GM21360 (cell line): ENCODE measurements around the gene PLA2G6.
"Not testable (repeated sequence)": the region's sequence is repeated elsewhere in the genome, so short reads cannot be mapped to it uniquely, and the experiment has no call there.

Experiments used
- ATAC-seq: cut with Tn5 transposase; IDR thresholded peaks from one replicate; pipeline ENCODE4 v1.9.1; 2021; ENCODE audit warnings: mild to moderate bottlenecking, moderate library complexity; ENCODE audit not compliant: unreplicated experiment

The PLA2G6 gene

DNA sequence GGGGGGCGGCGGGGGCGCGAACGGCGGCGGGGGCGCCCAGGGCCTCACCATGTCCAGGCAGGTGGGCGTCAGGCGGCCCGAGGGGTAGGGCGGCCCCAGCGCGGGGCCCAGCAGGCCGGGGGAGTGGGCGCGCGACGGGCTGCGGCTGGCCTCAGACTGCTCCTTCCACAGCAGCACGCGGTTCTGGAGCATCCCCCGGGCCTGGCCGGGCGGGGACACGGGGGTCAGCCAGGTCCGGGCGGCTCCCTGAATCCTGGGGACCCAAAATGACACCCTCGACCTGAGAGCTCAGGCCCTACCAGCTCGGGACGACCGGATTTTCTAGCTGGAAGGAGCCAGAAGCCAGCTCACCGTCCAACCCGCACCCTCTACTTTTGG lies 92.2 kb downstream of the PLA2G6 start:
- no peak for ATAC-seq

DNA sequence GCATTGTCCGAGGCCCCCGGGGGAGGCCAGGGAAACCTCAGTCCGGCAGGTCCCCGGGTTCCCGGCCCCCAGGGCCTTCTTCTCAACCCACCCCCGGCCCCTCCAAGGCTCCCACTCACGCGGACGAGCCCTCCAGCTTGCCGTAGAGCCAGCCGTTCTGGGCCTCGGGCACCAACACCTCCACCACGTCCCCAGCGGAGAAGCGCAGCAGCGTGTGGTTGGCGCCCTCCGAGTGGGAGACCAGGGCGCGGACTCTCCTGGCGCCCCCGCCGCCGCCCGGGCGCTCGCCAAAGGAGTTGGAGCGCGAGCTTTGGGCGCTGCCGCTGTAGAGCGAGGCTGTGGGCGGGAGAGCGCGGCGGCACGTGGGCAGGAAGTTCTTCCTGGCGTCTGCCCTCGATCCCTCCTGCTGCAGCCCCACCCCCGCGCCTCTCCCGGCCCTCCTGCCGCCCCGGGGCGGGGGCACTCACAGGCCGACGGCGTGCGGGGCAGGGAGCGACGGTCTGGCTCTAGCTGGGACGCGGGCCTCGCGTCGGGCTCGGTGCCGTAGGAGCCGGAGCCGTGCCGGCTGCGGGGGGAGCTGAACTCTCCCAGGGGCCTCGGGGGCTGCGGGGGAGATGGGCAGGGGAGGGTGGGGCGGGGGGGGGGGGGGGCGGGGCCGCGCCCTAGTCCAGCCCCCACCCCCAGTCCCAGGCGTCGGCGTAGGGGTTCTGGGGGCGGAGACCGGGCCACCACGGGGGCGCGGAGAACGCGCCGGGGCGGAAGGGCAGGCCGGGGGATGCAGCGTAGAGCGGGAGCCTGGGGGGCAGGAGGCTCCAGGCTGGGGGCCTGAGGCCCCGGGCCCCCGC lies 92.8 kb downstream of the PLA2G6 start:
- no peak for ATAC-seq

DNA sequence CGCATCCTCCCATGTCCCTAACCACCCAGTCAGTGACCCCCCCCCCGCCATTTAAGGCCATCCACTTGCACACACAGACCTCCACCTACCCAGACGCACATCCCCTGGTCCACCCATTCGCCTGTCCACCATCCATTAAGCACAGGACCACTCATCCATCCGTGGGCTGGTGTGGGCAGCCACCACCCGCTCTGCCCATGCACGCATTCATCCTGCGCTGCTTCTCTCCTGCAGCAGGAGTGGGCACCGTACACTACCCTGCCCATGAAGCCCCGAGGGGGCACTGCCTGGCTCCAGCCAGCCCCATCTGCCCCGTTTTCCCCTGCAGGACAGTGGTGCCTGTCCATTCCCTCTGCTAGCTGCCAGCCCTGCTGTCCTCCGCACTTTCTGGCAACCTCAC lies 93.8 kb downstream of the PLA2G6 start:
- ATAC-seq, result no peak

DNA sequence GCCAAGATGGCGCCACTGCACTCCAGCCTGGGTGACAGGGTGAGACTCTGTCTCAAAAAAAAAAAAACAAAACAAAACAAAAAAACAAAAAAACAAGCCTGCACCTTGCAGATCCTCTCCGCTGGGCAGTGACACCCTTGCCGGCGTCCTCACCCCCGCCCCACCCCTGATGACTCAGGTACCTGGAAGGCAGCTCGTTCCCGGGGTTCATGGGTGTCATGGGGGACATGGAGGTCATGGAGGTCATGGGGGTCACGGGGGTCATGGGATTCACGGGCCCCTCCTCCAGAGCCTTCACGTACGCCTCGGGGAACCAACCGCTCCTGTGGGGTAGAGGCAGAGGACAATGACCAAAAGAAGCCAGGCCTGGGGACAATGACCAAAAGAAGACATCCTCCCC lies 94.7 kb downstream of the PLA2G6 start:
- ATAC-seq, result no peak

DNA sequence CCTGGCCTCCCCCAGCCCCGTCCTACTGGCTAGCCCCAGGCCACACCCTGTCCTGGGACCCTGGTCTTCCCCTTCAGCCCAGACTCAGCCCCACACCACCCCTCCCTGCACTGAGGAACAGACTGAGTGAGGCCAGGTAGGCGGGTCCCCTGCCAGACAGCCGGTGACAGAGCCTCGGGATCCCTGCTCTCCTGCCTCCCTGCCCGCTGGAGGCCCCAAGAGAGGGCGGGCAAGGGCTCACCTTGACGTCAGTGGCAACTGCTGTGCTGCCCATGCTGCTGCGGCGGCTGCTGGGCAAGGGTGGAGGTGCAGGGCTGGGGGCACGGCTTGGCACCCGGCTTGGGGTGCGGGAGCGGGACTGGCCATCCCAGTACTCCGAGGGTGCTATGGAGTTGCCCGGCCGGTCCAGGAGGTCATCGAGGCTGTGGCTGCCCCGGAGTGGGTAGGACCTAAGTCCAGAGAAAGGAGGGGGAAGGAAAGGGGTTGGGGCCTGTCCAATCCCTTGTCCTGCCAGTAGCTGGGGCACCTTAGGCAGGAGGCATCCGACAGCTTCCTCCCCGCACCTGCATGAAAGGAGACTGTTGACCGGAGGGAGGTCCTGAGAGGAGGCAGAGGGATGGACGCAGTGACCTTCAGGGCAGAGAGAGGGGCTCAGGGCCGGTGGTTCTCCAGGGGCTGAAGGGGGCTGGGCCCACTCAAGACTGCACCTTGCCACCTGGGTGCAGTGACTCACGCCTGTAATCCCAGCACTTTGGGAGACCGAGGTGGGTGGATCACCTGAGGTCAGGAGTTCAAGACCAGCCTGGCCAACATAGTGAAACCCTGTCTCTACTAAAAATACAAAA lies 95.4 kb downstream of the PLA2G6 start:
- no peak for ATAC-seq

DNA sequence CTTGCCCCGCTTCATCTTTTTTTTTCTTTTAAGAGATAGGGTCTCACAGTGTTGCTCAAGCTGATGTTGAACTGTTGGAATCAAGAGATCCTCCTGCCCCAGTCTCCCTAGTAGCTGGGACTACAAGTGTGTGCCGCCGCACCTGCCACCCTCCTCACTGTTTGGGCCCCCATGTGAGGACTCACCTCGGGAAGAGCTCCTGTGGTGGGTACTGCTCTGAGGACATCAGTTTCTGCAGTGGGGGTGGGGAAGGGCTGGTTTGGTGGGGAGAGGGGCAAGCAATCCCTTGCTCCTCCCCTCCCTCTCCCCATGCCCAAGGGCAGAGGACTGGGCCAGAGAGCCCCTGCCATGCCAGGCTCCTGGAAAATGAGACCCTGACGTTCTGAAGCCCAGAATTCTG lies 96.1 kb downstream of the PLA2G6 start:
- ATAC-seq, result no peak

DNA sequence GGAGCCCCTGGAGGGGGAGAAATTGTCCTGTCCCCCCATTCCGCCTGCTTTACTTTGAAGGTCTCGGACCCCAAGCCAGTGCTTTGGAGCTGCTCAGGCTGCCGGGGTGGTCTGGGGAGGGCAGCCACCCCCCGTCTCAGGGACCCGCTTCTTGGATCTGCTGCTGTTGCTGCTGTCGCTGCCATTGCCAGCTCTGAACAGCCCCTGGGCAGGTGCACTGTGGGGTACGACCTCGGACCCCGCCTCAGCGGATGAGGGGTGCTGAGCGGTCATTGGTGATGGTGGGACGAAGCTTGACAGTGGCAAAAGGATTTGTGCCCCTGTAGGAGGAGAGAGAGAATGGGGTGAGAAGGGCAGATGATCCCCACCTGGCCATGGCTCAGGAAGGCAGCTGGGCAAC lies 96.6 kb downstream of the PLA2G6 start:
- no peak for ATAC-seq

DNA sequence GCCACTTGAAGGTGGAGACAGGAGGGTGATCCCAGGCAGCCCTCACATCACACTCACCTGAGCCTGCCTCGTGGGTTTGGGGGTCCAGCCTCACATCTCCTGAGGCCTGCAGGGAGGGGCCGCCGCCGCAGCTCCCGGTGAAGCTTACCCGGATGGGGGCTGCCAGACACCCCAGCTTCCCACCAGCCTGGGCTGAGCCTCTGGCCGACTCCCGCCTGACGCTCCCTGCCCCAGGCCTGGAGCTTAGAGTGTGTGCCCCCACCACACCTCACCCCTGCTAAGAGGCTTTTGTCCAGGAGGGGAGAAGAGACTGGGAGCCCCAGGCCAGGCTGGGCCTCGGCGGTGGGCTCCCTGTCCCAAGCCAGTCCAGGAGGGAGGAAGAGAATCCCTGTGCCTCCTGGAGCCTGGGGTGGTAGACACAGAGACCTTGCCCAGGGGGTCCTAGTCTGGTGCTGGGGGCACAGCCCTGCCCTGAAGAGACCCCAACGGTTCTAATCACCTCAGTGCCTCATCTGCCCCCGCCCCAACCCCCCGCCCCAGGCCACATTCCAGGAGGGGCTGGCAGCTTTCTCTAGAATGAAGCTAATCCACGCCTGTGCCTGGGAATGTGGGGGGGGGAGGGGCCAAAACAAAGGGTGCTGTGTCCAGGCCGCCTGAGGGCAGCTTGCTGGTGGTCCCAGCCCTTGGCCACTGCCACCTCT lies 97.5 kb downstream of the PLA2G6 start, which contains the start of gene SLC16A8:
SLC16A8 (minus strand) TSS at position 254 of the 701 bp plus-strand sequence. CDS start 1,311 bp downstream, outside the sequence.
- no peak for ATAC-seq

DNA sequence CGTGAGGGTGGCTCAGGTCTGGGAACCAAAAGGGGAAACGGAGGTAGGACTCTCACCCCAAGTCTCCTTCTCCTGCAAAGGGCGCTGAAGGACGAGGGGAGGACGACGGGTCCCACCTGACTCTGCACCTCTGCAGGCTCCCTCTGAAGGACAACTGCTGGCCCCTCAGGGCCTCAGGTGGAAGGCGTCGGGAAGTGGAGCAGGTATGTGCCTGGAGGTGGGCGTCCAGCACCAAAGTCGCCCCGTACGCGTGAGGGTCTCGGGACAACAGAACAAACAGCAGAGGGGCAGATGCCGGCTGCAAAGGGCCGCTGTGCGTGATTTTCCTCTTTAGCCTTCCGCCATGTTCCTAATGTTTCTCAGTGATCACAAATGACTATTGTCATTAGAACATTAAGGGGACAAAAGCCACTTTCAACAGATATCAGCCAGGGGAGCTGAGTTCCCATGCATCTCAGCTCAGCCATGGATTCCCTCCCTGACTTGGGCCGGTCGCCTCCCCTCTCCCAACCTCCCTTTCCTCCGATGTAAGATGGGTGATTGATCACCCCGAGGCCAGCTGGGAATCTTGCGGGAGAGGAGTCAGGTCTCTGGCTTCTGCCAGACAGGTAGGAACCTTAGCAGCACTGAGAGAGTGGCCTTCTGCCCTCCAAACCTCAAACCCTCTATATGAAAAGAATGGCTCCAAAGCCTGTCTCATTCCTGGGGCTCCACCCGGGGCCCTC lies 98.5 kb downstream of the PLA2G6 start:
- no peak for ATAC-seq

DNA sequence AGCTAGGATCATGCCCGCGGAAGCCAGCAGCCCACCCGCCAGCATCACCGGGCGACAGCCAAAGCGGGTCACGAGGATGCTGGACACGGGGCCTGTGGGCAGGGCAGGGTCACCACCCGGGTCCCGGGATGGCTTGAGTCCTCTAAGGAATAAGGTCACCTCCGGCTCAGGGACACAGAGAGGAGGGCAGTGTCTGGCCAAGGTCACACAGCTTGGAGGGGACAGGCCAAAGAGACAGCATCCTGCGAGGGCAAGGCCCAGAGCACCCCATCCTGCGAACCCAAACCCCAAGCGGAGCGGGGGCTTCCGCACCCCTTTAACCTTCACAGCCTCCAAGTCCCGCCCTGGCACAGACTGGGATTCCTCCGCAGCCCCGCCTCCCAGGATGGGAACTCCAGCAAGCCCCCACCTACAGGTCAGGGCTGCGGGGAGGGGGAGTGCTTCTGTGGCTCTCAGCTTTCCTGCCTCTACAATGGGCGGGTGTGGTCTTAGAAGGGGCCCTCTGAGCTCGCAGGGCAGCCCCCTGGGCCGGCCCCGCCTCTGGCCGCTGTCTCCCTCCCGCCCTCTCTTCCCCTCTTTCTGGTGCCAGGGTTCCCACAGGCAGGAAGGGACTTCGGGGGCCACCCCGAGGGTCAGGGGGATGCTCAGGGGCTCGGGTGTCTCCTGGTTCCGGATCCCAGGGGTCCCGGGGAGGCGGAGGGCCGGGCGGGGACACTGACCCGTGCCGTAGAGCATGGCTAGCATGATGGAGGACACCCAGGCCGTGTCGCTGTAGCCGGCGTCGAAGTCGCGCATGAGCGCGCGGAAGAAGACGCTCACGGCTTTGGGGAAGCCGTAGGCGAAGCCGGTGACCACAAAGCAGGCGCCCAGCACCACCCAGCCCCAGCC lies 99.4 kb downstream of the PLA2G6 start:
- no peak for ATAC-seq

DNA sequence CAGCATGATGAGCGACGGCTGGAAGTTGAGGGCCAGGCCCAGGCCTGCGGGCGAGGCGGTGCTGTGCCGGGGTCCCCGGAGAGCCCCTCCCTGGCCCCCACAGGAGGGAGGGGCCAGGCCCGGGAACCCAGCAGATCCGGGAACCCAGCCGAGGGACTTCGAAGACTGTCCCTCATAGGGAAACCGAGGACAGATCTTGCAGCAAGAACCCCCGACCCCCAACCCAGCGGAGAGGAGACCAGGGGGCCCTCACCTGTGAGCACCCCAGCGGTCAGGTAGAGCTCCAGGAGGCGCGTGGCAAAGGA lies 100.0 kb downstream of the PLA2G6 start:
- ATAC-seq, result no peak

DNA sequence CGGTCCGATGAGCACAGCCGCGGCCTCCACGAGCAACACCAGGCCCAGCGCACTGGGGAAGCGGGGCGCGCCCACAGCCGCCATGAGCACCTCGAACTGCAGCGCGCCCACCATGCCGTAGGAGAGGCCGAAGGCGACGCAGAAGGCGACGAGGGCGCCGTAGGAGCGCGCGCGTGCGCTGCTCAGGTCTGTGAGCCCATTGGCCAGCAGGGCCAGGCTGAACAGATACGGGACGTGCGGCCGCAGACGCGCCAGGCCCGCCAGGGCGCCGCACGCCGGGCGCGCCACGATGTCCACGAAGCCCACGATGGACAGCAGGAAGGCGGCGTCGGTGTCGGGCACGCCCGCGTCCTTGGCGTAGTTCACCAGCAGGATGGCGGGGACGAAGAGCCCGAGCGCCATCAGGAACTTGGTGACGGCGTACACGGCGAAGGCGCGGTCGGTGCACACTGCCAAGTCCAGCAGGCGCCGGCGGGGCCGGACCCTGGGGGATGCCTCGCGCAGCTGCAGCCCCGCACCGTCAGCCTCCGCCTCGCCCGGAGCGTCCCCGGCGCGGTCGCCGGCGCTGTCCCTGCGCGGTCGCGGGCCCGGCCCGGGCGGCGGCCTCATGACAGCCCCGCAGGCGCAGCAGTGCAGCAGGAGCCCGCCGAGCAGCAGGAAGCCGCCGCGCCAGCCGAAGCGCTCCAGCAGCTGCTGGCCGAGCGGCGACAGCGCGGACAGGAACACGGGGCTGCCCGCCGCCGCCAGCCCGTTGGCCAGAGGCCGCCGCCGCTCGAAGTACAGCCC lies 100.6 kb downstream of the PLA2G6 start:
- ATAC-seq, result no peak

DNA sequence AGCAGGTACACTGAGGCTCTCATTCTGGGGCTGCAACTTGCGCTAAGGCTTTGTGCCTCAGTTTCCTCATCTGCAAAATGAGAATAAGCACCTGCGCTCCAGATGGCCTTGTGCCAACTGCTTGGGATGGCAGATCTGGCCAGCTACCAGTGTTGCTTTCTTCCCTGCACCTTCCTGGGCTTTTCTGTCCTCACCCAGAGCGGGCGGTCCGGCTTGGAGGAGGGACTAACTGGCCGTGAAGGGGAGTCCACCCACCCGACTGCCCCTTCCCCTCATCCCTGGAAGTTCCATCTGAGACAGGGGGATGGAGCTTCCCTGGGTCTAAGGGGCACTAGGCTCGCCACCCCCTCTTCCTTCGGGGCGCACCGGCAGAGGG lies 101.2 kb downstream of the PLA2G6 start:
- ATAC-seq, result no peak

DNA sequence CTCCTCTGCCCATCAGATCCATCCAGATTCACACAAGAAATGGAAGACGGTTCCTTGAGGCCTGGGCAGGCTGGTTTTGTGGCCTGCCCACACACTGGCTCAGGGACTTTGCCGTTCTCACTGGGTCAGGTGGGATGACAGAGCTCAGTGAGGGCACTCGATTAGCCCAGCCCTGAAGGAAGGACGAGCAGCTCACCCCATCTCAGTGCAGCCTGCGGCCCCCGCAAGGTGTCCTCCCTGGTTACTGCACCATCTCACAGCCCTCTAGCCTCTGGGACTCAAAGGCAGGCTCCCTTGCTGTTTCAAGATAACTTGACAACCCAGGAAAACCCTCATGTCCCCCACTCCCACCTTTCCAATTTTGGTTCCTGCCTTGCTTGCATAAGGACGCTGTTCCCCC lies 101.8 kb downstream of the PLA2G6 start:
- no peak for ATAC-seq

DNA sequence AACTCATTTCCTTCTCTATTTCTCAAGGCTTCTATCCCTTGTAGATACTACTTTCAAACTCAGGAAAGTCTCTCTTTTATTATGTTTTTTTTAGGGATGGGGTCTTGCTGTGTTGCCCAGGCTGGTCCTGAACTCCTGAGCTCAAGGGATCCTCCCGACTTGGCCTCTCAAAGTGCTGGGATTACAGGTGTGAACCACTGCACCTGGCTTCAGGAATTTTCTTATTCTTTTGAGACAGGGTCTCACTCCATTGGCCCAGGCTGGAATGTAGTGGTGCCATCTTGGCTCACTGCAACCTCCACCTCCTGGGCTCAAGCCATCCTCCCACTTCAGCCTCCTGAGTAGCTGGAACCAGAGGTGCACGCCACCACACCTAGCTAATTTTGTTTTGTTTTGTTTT lies 102.4 kb downstream of the PLA2G6 start:
- not testable (repeated sequence) for ATAC-seq

DNA sequence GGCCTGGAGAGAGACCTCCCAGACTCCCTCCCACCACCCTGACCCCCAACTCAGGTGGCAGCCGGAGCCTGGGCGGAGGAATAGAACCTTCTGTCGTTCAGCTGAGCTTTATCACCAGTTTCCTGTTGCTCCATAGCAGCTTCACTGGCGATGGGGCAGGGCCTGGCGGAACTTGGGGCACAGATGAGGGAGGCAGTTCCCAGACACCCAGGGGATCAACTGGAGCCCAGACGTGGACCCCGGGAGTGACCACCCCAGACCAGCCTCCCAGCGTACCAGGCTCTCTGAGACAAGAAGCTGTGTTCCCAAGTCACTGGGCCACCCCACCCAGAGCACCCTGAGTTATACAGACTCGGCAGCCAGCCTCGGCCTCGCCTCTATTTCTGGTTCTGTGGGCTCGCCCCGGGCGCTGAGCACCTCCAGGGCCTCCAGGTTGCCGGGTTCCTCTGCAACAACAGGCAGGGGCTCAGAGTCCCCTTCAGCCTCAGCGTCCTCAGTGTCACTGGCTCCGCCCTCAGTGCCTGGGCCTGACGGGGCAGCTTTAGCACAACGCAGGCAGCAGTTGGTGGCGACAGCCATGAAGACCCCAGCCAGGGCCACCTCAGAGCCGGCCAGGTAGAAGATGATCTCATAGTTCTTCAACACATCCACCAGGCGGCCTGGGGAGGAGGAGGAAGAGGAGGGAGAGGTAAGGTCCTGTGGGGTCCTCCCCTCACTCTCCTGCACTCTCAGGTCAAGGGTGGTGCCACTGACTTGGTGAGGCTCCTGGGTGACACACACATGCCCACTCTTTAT lies 103.4 kb downstream of the PLA2G6 start:
- ATAC-seq, result no peak

DNA sequence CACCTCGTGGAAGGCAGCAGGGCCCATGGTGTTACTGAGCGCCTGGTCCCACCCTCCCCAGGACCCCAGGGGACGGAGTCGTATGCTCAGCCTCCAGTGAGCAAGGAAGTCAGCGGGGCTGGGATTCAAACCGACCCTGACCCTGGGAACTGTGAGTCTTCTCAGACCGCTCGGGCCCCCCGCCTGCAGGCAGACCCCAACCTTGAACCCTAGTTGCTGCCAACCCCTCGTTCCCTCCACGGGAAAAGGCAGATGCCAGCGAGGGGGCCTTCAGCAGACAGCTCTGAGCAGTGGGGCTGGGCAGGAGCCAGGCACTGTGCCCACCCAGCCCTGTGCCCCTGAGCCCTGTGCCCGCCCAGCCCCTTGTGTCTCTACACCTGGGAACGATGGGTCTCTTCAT lies 104.0 kb downstream of the PLA2G6 start:
- ATAC-seq, result no peak

DNA sequence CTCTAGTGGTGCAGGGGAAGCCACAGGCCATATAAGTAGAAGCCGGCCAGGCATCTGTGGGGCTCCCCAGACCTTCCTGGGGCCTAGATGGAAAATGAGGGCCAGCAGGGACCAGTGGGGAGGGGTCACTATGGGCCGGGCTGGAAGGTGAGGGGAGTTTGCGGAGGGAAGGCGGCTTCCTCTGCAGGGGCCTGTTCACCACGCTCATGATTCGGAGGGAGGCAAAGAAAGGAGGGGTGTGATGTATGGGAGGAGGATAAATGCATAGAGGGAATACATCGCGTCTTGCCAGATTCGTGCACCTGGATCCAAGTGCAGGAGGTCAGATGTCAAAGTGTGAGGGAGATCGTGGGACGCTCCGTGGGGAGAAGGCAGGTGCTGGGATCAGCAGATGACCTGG lies 104.5 kb downstream of the PLA2G6 start:
- no peak for ATAC-seq
